SK-N-SH (cell line): ENCODE measurements around the gene TAF1B.

Source experiments
- CHD2 ChIP-seq: fragments of 150-350 bp; IDR thresholded peaks from 2 replicates; pipeline ENCODE4 v1.6.1; 2018; ENCODE audit warnings: low read length; ENCODE audit not compliant: partially characterized antibody
- CTCF ChIP-seq: fragments of 200-600 bp; sonication (generic); IDR thresholded peaks from 2 replicates; pipeline ENCODE4 v1.6.1; 2017; ENCODE audit warnings: antibody characterized with exemption, mild to moderate bottlenecking, moderate library complexity
- EP300 ChIP-seq, 2 experiments: IDR thresholded peaks; 2 replicates each; pipeline versions ENCODE4 v1.4.0 to v1.6.1; 2012; ENCODE audit warnings: borderline replicate concordance in 1 of 2, low read depth in 1 of 2, low read length in 1 of 2
- FOXM1 ChIP-seq: IDR thresholded peaks from 2 replicates; pipeline ENCODE4 v1.4.0; 2012; ENCODE audit warnings: low read depth, mild to moderate bottlenecking
- GABPA ChIP-seq: IDR thresholded peaks from 2 replicates; pipeline ENCODE4 v1.4.0; 2012; ENCODE audit warnings: low read depth, mild to moderate bottlenecking
- MAX ChIP-seq: IDR thresholded peaks from 2 replicates; pipeline ENCODE4 v1.4.0; 2012; ENCODE audit warnings: low read depth
- MEF2A ChIP-seq: IDR thresholded peaks from 2 replicates; pipeline ENCODE4 v1.4.0; 2012; ENCODE audit warnings: low read depth, borderline replicate concordance
- MXI1 ChIP-seq: IDR thresholded peaks from 2 replicates; pipeline ENCODE4 v1.6.1; 2012; ENCODE audit warnings: mild to moderate bottlenecking, low read depth, low read length, improper control_type of control experiment
- PBX3 ChIP-seq: IDR thresholded peaks from 2 replicates; pipeline ENCODE4; 2012
- POLR2AphosphoS5 ChIP-seq: IDR thresholded peaks from 2 replicates; pipeline ENCODE4 v1.6.1; 2012; ENCODE audit warnings: low read depth, low read length
- RAD21 ChIP-seq: IDR thresholded peaks from 2 replicates; pipeline ENCODE4 v1.6.1; 2012; ENCODE audit warnings: mild to moderate bottlenecking, low read length
- SIN3A ChIP-seq: IDR thresholded peaks from 2 replicates; pipeline ENCODE4 v1.6.1; 2012; ENCODE audit warnings: low read depth, mild to moderate bottlenecking, low read length, moderate library complexity, borderline replicate concordance
- TEAD4 ChIP-seq: IDR thresholded peaks from 2 replicates; pipeline ENCODE4 v1.4.0; 2012; ENCODE audit warnings: mild to moderate bottlenecking, borderline replicate concordance; ENCODE audit not compliant: insufficient read depth
- USF1 ChIP-seq: IDR thresholded peaks from 2 replicates; pipeline ENCODE4 v1.4.0; 2012; ENCODE audit warnings: low read depth, borderline replicate concordance

- TF ChIP-seq CTCF (no peak), POLR2AphosphoS5 (no peak), PBX3 (no peak), TEAD4 (no peak), MEF2A (no peak), MAX (no peak), CHD2 (no peak), EP300 (IDR thresholded peaks at IDR 0.05; ENCODE audit: borderline replicate concordance in 1 of 2, low read depth in 1 of 2, low read length in 1 of 2) (no peak), RAD21 (no peak), GABPA (no peak), SIN3A (no peak), USF1 (no peak), FOXM1 (no peak), MXI1 (no peak)
Measured at GRCh38 chr2:9815076-9815475, 28.2 kb upstream of the TAF1B start.
